Activated naive CD8-positive, alpha-beta T cell treated with anti-CD3 and anti-CD28 coated beads, Interleukin-2, amount 50 U/mL, for 24 hours (primary cell): ENCODE results near the gene IMPDH2.

Experiments
- ATAC-seq: fragments of 150-1000 bp; cut with Tn5 transposase; one replicate; pipeline ENCODE4 v1.10.0; 2021
- DNase-seq: peaks from one replicate; pipeline ENCODE4 v3.0.0; 2021
- H3K27ac Mint-ChIP-seq: one replicate; pipeline ENCODE4 v1.8.0; 2021; ENCODE audit warnings: mild to moderate bottlenecking, mixed read lengths
- H3K27me3 Mint-ChIP-seq: one replicate; pipeline ENCODE4 v1.8.0; 2021; ENCODE audit warnings: mixed read lengths
- H3K36me3 Mint-ChIP-seq: one replicate; pipeline ENCODE4 v1.8.0; 2021; ENCODE audit warnings: low read depth, mixed read lengths
- H3K4me1 Mint-ChIP-seq: one replicate; pipeline ENCODE4 v1.8.0; 2021; ENCODE audit warnings: mixed read lengths
- H3K4me3 Mint-ChIP-seq: one replicate; pipeline ENCODE4 v1.8.0; 2021; ENCODE audit warnings: mild to moderate bottlenecking, moderate library complexity, mixed read lengths
- H3K9me3 Mint-ChIP-seq: one replicate; pipeline ENCODE4 v1.8.0; 2021; ENCODE audit warnings: mixed read lengths

Gene IMPDH2

DNA sequence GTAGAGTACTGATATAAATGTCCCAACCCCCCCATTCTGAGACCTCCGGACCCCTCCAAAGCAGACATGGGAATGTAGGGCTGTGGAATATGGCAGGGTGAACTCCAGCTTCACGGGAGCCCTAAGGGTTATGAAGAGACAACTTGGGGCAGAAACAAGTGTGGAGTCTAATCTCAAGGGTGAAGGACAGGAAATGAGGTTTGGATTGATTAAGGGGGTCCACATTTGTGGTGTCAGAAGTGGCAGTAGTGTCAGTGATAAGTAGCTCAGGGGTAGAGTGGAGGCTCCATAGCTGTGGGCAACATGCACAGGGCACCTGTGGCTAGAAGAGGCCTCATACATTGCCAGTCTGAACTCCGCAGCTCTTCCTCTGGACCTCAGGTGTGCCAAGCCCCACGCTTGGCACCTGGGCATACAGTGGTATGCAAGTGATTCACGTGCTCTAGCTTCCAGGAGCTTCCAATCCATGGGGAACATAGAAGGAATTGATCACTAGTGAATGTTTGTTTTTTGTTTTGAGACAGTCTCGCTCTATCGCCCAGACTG, 43.3 kb downstream of the IMPDH2 start:
- H3K27ac Mint-ChIP-seq = peak overlapping the region; percentile 32
- DNase-seq (no peak), ATAC-seq (no peak)
- no peaks in the 10 kb centered on the region for H3K27me3 Mint-ChIP-seq
- peaks cover 26% of the 10 kb centered on the region for H3K36me3 Mint-ChIP-seq
- H3K9me3 Mint-ChIP-seq = no peaks in the 10 kb centered on the region
- peaks cover 18% of the 10 kb centered on the region for H3K4me1 Mint-ChIP-seq
- no peak overlapping the region for H3K4me3 Mint-ChIP-seq

- no peaks in the 10 kb centered on the region for H3K27me3 Mint-ChIP-seq
- H3K9me3 Mint-ChIP-seq = no peaks in the 10 kb centered on the region
- no peak overlapping the region for H3K27ac Mint-ChIP-seq
- no peak overlapping the region for H3K4me3 Mint-ChIP-seq
- peaks cover 18% of the 10 kb centered on the region for H3K4me1 Mint-ChIP-seq
- peaks cover 33% of the 10 kb centered on the region for H3K36me3 Mint-ChIP-seq
- ATAC-seq (no peak), DNase-seq (no peak)
These were observed 44.5 kb downstream of the IMPDH2 start for GRCh38 chr3:48984663-48985062.

- Mint-ChIP-seq H3K4me1 (peaks cover 5% of the 10 kb centered on the region), H3K36me3 (peaks cover 40% of the 10 kb centered on the region), H3K4me3 (no peak overlapping the region), H3K27ac (no peak overlapping the region), H3K9me3 (no peaks in the 10 kb centered on the region), H3K27me3 (no peaks in the 10 kb centered on the region)
- DNase-seq (no peak), ATAC-seq (no peak)
These were observed 46.1 kb downstream of the IMPDH2 start for GRCh38 chr3:48983096-48983495.

GRCh38 chr3:48982686-48983085, 46.5 kb downstream of the IMPDH2 start:
- Mint-ChIP-seq H3K9me3 (no peaks in the 10 kb centered on the region), H3K36me3 (peaks cover 38% of the 10 kb centered on the region), H3K27me3 (no peaks in the 10 kb centered on the region), H3K4me1 (peaks cover 2% of the 10 kb centered on the region), H3K27ac (no peak overlapping the region), H3K4me3 (no peak overlapping the region)
- DNase-seq = no peak
- ATAC-seq = no peak

DNA sequence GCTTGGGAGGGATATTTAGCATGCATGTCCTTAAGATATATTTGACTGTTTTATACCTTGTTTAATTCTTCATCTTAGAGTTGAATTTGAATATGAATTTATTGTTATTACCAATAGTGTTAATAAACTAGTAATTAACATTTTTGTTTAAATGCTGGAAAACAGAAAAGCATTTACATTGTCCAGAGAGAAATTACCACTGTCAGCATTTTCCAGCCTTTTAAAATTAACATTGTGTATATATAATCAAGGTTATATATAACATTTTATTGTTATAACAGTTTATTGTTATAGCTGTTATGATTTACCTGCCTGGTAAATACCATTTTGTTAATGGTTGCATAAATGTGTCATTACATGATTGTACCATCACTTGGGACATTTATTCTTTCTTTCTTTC, 47.2 kb downstream of the IMPDH2 start:
- DNase-seq (no peak), ATAC-seq (no peak)
- Mint-ChIP-seq H3K9me3 (no peaks in the 10 kb centered on the region), H3K36me3 (peaks cover 38% of the 10 kb centered on the region), H3K27me3 (no peaks in the 10 kb centered on the region), H3K4me3 (no peak overlapping the region), H3K4me1 (no peaks in the 10 kb centered on the region), H3K27ac (no peak overlapping the region)

DNA sequence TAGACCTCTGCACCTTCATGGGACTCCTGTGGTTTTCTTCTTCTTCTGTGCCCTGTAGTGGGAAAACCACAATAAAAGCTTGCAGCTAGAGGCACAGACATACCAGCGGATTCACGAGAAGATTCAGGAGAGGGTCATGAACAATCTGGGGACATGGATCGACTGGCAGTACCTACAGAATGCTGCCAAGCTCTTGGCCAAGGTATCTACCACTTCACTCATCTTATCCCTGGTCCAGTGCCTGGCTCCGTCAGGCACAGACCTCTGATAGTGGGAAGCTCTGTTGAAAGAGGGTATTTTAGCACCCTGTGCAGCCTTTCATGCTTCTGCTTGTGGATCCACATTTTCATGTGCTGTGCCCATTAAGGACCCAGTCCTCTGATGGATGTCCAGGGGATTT, 48.9 kb downstream of the IMPDH2 start:
- ATAC-seq = no peak
- no peak overlapping the region for H3K27ac Mint-ChIP-seq
- no peak for DNase-seq
- H3K36me3 Mint-ChIP-seq = peaks cover 42% of the 10 kb centered on the region
- H3K4me1 Mint-ChIP-seq = no peaks in the 10 kb centered on the region
- H3K9me3 Mint-ChIP-seq = no peaks in the 10 kb centered on the region
- H3K27me3 Mint-ChIP-seq = no peaks in the 10 kb centered on the region
- no peak overlapping the region for H3K4me3 Mint-ChIP-seq

GRCh38 chr3:48979451-48979850, 49.7 kb downstream of the IMPDH2 start:
- H3K27ac Mint-ChIP-seq = no peak overlapping the region
- DNase-seq (no peak), ATAC-seq (no peak)
- H3K4me3 Mint-ChIP-seq = no peak overlapping the region
- no peaks in the 10 kb centered on the region for H3K9me3 Mint-ChIP-seq
- no peaks in the 10 kb centered on the region for H3K27me3 Mint-ChIP-seq
- peaks cover 49% of the 10 kb centered on the region for H3K36me3 Mint-ChIP-seq
- no peaks in the 10 kb centered on the region for H3K4me1 Mint-ChIP-seq
